ENCODE results near the gene KIAA0825. TPM values are rescaled to one million over a fixed set of nuclear protein-coding genes. Genes with fewer than 3 reads are reported as not detected.
A peak's percentile ranks its signal among the peaks of the same experiment; 100 is the strongest.

Gene KIAA0825
- total RNA-seq, 1 experiment from 2014 or later: 0.07 TPM

- H3K4me2 ChIP-seq (ENCODE audit: low read length): no peak overlapping the region
- CTCF ChIA-PET: interaction anchor here (0.6 to 1.0 kb wide), 4 partner anchors 85 to 1314 kb away, joined by 3 to 13 read pairs (median 4); no protein-coding TSS in a partner anchor
- no TSS peak for BruUV-seq (replicated peaks)
- DNase-seq (peak; percentile 53), ATAC-seq (peak; percentile 65)
- H3K79me2 ChIP-seq (ENCODE audit: low read length): no peaks in the 10 kb centered on the region
- no peaks in the 10 kb centered on the region for H3K27me3 ChIP-seq (ENCODE audit: low read length)
- H3K27ac ChIP-seq (ENCODE audit: low read length): no peak overlapping the region
- H3K36me3 ChIP-seq (ENCODE audit: low read depth, low read length): no peaks in the 10 kb centered on the region
- H4K20me1 ChIP-seq (ENCODE audit: low read length): no peaks in the 10 kb centered on the region
- no peaks in the 10 kb centered on the region for H3K9me3 ChIP-seq (ENCODE audit: low read length)
- H2AFZ ChIP-seq (ENCODE audit: low read length): no peak overlapping the region
- POLR2A ChIA-PET (ENCODE audit: unreplicated experiment): no interaction called here
- no peaks in the 10 kb centered on the region for H3F3A ChIP-seq (ENCODE audit: low read length, unreplicated experiment)
- no peak overlapping the region for H3K9ac ChIP-seq (ENCODE audit: low read length)
- TF ChIP-seq CTCF (conservative IDR thresholded peaks at IDR 0.05; ENCODE audit: low read depth, low read length) (peak; percentile 73), EZH2 (IDR thresholded peaks at IDR 0.05; ENCODE audit: low read length, unreplicated experiment) (no peak), EZH2phosphoT487 (IDR thresholded peaks at IDR 0.05; ENCODE audit: borderline replicate concordance, low read length) (no peak)
- peaks cover 16% of the 10 kb centered on the region for H3K4me1 ChIP-seq (ENCODE audit: insufficient read depth, low read length)
- intact Hi-C loops (cut with micrococcal nuclease): loop anchor here (2.0 to 10.0 kb wide), 8 partner anchors 92 to 413 kb away; partner anchors contain the start of genes KIAA0825 and SLF1
- no peaks in the 10 kb centered on the region for H3K9me2 ChIP-seq (replicated peaks; ENCODE audit: low read length)
- no peak overlapping the region for H3K4me3 ChIP-seq (ENCODE audit: low read length)
These were observed 93.3 kb downstream of the KIAA0825 start for GRCh38 chr5:94524841-94525697.

- Histone ChIP-seq H3K9ac (ENCODE audit: low read length) (no peak overlapping the region), H4K20me1 (ENCODE audit: low read length) (no peaks in the 10 kb centered on the region), H3K9me2 (replicated peaks; ENCODE audit: low read length) (no peaks in the 10 kb centered on the region), H3K79me2 (ENCODE audit: low read length) (no peaks in the 10 kb centered on the region), H3K36me3 (ENCODE audit: low read depth, low read length) (no peaks in the 10 kb centered on the region), H3K9me3 (ENCODE audit: low read length) (no peaks in the 10 kb centered on the region), H3K27ac (ENCODE audit: low read length) (no peak overlapping the region), H2AFZ (ENCODE audit: low read length) (no peak overlapping the region), H3K27me3 (ENCODE audit: low read length) (no peaks in the 10 kb centered on the region), H3K4me1 (ENCODE audit: insufficient read depth, low read length) (peaks cover 16% of the 10 kb centered on the region), H3K4me2 (ENCODE audit: low read length) (no peak overlapping the region), H3F3A (ENCODE audit: low read length, unreplicated experiment) (no peaks in the 10 kb centered on the region), H3K4me3 (ENCODE audit: low read length) (no peak overlapping the region)
- TF ChIP-seq EZH2 (IDR thresholded peaks at IDR 0.05; ENCODE audit: low read length, unreplicated experiment) (no peak), EZH2phosphoT487 (IDR thresholded peaks at IDR 0.05; ENCODE audit: borderline replicate concordance, low read length) (no peak), CTCF (conservative IDR thresholded peaks at IDR 0.05; ENCODE audit: low read depth, low read length) (no peak)
- CTCF ChIA-PET: no interaction called here
- DNase-seq: no peak
- BruUV-seq (replicated peaks): no TSS peak
- intact Hi-C loops (cut with micrococcal nuclease): loop anchor here (5.0 to 10.0 kb wide), 5 partner anchors 156 to 411 kb away; a partner anchor contains a TSS
- ATAC-seq: no peak
- POLR2A ChIA-PET (ENCODE audit: unreplicated experiment): no interaction called here
These were observed 95.4 kb downstream of the KIAA0825 start for GRCh38 chr5:94523018-94523417.

GRCh38 chr5:94522117-94522516, 96.3 kb downstream of the KIAA0825 start:
- H3K27ac ChIP-seq (ENCODE audit: low read length): no peak overlapping the region
- H2AFZ ChIP-seq (ENCODE audit: low read length): no peak overlapping the region
- H3F3A ChIP-seq (ENCODE audit: low read length, unreplicated experiment): no peaks in the 10 kb centered on the region
- ChIA-PET CTCF (no interaction called here), POLR2A (ENCODE audit: unreplicated experiment) (no interaction called here)
- intact Hi-C loops (cut with micrococcal nuclease): loop anchor here (5.0 to 10.0 kb wide), 5 partner anchors 155 to 410 kb away; a partner anchor contains a TSS
- H3K4me3 ChIP-seq (ENCODE audit: low read length): no peak overlapping the region
- peaks cover 16% of the 10 kb centered on the region for H3K4me1 ChIP-seq (ENCODE audit: insufficient read depth, low read length)
- H4K20me1 ChIP-seq (ENCODE audit: low read length): no peaks in the 10 kb centered on the region
- no peaks in the 10 kb centered on the region for H3K9me2 ChIP-seq (replicated peaks; ENCODE audit: low read length)
- DNase-seq (peak; percentile 59), ATAC-seq (peak; percentile 95)
- no TSS peak for BruUV-seq (replicated peaks)
- peak overlapping the region; percentile 40 for H3K4me2 ChIP-seq (ENCODE audit: low read length)
- TF ChIP-seq EZH2 (IDR thresholded peaks at IDR 0.05; ENCODE audit: low read length, unreplicated experiment) (no peak), CTCF (conservative IDR thresholded peaks at IDR 0.05; ENCODE audit: low read depth, low read length) (no peak), EZH2phosphoT487 (IDR thresholded peaks at IDR 0.05; ENCODE audit: borderline replicate concordance, low read length) (no peak)
- no peaks in the 10 kb centered on the region for H3K79me2 ChIP-seq (ENCODE audit: low read length)
- H3K9me3 ChIP-seq (ENCODE audit: low read length): no peaks in the 10 kb centered on the region
- no peaks in the 10 kb centered on the region for H3K27me3 ChIP-seq (ENCODE audit: low read length)
- no peaks in the 10 kb centered on the region for H3K36me3 ChIP-seq (ENCODE audit: low read depth, low read length)
- H3K9ac ChIP-seq (ENCODE audit: low read length): no peak overlapping the region

Measured in PC-3 (cell line).